GM08714 (cell line): Measurements from ENCODE around the gene AGPS.

Experiments
- H3K4me3 ChIP-seq: fragments of 200-500 bp; sonication (Bioruptor generic); 2 replicates; pipeline ENCODE4 v1.5.1; 2014; ENCODE audit warnings: mild to moderate bottlenecking, low read length, inconsistent platforms
- ZNF274 ChIP-seq: IDR thresholded peaks from 2 replicates; pipeline ENCODE4 v1.6.1; 2012; ENCODE audit warnings: mild to moderate bottlenecking, low read depth, low read length

AGPS gene

DNA sequence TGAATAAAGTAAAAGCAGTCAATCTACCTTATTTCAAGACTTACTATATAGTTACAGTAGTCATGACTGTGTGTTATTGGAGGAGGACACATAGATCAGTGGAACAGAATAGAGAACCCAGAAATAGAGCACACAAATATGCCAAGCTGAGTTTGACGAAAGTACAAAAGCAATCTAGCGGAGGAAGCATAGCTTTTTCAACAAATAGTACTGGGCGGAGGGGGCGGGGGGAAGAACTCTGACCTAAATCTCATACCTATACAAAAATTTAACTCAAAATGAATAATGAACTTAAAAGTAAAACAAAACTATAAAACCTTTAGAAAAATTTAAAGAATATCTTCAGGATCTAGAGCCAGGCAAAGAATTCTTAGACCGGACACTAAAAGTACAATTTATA is 139.1 kb downstream of the AGPS start:
- H3K4me3 ChIP-seq, result no peak overlapping the region
- TF ChIP-seq ZNF274, result no peak

DNA sequence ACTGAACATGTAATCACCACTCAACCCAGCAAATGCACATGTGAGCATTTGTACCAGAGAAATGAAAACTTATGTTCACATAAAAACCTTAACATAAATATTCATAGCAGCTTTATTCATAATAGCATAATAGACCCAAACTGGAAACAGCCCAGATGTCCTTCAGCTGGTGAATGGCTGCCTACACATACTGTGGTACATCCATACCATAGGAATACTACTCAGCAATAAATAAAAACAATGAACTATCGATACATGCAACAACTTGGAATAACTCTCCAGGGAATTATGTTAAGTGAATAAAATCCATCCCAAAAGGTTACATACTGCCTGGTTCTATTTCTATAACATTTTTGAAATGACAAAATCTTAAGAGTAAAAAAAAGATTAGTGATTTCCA is 140.0 kb downstream of the AGPS start:
- no peak overlapping the region for H3K4me3 ChIP-seq

DNA sequence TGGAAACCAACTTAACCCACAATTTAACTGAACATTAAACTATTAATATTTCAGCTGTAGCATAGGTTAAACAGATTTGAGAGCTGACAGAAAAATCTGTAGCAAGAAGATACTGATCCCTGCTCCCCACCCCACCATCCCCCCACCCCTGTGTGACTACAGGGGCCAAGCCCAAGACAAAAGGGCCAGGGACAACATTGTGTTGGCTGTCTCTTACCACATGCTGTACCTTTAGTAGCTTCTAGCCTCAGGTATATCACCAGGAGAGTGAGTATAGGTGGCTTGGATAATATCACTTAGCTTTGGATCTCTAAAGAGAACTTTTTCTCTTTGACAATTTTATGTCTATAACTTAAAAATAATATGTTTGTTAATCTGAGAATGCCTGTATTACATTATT is 140.7 kb downstream of the AGPS start:
- no peak overlapping the region for H3K4me3 ChIP-seq
- TF ChIP-seq ZNF274, result no peak

More for the DNA sequence above, 140.0 kb downstream of the AGPS start:
- no peak for TF ChIP-seq ZNF274

DNA sequence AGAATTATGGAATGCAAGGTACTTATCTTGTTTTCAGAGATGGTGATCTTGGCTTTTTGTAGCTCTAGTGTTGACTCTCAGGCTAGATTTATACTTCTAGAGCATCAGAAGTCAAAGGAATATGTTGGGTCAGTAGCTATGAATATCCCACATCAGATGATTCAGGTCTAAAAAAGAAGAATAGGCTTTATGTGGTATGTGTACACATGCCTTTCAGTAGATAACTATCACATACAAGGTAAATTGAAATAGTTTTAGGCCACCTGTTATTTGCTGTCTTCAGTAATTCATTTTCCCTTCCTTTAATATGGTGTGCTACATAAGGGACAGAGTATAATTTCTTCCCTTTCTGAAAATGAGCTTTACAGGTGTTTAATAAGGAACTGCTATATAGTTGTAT is 142.4 kb downstream of the AGPS start:
- TF ChIP-seq ZNF274, result no peak
- H3K4me3 ChIP-seq, result no peak overlapping the region

DNA sequence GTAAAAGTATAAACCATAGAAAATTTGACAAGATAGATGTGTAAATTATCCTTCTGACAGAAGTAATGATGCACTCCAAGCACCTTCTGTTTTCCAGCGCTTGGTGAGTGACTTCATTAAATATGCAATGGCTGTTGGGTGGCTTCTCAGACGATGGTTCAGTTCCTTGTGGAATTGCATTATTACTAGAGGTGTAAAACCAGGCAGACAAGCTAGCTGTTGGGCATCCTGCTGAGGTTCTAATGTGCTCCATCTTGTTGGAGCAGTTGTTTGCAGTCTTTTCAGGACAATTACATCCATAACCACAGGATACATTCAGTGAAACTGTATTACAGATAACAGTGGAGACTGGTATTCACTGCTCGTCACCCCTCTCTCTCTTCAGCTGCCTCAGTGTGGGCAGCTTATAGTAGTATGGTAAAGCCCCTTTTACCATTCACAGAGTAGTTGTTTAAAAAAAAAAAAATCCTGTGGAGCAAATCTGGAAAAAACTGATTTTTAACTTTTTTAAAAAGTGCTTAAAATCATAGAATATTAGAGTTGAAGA is 143.5 kb downstream of the AGPS start:
- no peak for TF ChIP-seq ZNF274
- no peak overlapping the region for H3K4me3 ChIP-seq

DNA sequence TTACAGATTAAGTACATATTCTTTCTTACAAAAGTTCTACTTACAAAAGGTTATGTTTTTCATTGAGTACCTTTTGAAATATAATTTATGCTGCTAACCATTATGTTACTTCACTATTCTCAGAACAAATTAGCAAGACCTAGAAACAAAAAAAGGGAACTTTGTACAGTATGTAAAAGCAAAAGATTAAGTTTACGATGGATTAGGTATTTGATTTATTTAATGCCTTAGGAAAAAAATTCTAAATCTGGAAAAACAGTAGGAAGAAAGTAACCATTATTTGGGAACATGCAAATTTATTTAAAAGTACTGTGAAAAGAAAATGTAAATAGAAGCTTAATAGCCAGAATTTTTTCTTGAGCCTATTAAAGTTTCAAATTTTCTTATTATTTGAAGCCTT is 144.6 kb downstream of the AGPS start:
- no peak overlapping the region for H3K4me3 ChIP-seq
- TF ChIP-seq ZNF274, result no peak

DNA sequence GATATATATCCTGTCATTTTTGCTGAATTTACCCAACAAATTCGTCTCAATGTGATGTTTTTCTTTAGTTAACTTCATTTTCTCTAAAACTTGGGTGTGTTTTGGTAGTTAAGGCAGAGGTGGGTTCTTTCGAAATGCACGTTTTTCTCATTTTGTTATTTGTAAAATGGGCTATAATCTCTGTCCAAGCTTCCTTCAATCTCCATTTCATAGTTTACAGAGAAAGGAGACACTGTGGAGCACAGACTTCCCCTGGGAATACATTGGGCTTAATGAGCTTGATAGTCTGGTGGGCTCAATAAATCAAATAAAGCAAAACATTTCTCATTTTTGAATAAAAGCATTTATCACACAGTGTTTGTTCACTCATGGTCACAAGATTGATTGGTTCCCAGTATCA is 145.1 kb downstream of the AGPS start:
- no peak overlapping the region for H3K4me3 ChIP-seq
- no peak for TF ChIP-seq ZNF274

DNA sequence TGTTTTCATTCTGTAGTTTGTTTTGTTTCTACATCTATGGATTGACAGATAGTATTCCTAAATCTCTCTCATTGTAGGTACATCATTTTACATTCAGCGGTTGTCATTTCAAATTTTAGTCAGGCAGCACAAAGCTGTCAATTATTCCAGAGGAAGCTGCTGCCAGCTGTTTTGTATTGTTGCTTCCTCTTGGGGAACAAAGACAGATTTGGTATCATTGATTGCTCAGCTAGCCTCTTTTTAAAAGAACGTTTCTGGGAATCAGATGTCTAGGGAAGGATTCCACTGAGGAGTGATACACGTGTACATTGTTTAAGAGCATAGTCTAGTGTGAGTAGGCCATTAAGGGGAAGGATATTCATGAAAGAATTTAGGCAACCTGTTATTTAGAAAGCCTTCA is 145.8 kb downstream of the AGPS start:
- no peak for TF ChIP-seq ZNF274
- no peak overlapping the region for H3K4me3 ChIP-seq

DNA sequence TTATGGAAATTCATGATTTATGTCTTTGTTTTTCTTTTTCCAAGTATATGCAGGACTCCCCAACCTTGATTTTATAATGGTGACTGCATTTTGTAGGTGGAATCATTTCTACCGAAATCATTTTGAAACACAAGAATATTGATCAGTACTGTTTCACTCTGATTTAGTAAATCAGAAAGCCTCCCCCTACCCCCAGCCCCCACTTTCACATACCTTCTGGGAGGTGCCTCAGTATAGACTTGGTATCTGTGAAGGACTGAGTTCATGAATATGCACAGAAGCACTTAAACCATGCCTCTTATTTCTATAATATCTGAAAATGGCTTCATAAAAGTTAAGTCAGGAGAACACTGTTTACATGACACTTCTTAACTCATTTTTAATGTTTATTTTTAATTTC is 147.7 kb downstream of the AGPS start:
- H3K4me3 ChIP-seq, result no peak overlapping the region
- TF ChIP-seq ZNF274, result no peak

DNA sequence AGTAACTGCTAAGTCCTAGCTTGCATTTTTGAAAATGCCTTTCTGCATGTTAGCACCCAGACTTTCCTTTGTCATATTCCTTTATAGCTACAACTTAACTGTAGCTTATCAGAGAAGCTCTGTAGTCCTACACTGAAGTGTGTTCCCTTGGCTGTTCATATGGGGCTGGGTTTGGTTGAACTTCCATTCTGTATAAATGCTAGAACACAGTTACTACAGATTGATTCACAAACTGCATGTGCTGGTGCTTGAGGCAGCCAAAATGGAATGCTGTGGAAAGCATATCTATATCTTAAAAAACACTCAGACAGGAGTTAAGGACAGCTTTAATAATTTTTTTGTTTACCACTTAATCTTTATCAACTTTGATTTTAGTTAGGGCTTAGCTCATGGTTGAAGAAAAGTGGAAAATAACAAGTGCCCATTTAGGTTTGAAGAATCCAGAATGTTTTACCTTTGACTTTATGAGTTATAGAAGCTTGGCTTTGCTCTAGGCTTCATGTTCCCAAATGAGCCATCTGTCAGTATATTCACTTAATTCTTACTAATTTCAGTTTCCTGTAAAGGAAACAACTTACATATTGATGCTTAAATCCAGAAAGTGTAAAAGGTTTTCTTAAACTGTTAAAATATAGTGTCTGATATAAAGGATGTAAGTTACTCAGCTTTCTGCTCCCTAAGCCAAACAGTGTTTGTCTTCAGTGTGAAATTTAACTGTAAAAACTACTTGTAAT is 148.9 kb downstream of the AGPS start:
- no peak overlapping the region for H3K4me3 ChIP-seq
- TF ChIP-seq ZNF274, result no peak

DNA sequence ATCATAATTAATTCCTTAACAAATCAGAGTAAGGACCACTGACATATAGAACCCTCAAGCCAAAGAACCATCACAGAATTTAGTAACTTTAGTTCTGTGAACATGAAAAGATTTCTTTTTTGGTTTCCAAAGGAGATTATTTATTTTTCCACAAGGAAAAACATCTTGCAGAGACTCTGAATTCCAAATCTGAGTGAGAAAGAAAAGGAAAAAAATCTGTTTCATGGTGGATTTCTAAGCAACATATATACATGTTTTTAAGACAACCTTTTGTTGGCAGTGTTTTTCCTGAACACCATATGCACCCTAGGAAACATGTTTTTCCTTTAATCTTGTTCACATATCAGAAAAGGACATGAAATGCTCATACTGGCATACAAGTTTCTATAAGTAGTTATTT is 149.8 kb downstream of the AGPS start:
- no peak overlapping the region for H3K4me3 ChIP-seq
- no peak for TF ChIP-seq ZNF274

DNA sequence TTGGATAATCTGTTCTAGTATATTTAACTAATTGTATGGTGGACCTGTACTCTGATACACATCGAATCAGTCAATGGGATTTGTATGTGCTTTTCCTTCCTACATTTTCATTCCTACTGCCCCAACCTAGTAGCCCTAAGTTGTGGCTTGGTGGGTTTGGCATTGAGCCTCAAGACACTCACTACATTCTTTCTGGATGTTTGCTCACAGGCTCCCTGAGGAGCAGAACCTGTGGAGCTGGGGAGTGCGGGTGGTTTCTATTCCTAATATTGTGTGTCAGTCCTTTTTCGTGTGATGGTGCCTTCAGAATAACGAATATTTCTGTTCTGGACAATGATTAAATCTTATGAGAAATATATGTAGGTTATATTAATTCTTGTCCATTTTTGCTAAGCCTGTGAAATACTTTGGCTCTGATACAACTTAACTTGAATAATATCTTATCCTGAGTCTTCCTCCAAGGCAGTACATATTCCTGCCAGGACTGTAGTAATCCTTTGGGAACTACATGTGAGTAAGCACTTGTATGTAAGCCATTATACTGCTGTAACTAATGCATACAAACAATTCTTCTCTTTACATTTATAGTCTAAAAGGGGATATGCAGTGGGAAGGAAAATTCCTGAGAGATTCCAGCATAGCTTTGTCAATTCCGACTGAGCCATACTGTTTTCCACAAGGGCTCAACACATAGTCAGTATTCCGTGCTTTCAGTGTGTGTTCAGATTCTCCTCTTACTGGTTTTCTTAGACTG is 150.6 kb downstream of the AGPS start:
- H3K4me3 ChIP-seq, result no peak overlapping the region
- no peak for TF ChIP-seq ZNF274

DNA sequence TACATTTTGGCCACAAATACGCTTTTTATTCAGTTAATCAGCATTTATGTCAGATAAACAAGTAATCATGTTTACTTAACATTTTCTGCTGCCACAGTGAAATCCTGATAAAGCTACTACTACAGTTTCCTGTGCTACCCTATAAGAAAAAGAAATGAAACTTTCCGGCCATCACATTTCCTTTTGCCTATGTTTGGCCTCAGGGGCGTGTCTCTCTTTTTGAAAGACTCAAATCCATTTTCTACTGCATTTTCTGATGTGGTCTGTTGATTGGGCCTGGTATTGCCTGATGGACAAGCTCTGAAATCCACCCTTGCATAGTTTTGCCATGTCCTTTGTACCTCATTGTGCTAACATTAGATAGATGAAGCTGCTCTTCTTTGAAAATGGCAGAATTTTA is 152.6 kb downstream of the AGPS start:
- no peak overlapping the region for H3K4me3 ChIP-seq
- no peak for TF ChIP-seq ZNF274

DNA sequence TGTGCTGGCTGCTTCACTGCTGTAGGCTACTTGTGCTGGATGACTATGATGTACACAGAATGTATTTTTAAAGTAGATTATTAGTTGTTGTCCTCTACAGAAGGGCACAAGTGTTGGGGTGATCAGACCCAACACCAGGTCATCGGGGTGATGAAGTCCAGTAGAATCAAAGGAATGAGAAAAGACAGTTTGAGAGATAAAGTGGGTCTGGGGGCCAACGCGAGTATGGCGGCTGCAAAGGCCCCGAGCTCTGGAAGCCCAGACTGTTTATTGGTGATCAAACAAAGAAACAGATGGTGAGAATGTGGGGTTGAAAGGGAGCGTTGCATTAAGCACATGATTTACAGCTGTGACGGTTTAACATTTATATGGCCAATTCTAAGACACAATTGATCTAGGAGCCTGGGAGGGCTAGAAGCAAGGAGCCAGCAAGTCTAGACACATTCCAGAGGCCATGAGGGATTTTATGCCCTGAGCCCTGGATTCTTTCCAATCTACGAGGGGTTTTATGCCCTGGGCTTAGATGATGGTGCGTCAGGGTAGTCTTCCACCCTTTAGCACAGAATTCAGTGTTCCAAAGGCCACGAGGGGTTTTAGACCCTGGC is 153.5 kb downstream of the AGPS start:
- no peak overlapping the region; the same call in 1 of the 2 replicates for H3K4me3 ChIP-seq

DNA sequence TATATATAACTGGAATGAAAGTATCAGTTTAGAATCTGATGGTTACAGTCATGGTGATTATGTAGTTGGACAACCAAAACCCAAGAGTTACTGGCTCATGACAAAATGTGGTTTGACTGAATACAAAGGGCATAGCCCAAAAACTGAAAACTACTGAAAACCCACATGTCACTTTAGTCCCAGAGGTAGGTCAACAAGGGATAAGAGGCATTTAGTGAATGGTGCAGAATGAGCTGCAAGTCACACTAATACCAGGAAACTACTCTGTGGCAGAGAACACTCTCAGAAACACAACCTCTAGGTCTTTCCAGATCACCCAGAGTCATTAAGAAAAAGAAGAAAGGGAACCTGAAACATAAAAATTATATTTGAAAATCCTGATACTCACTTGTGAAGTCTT is 154.5 kb downstream of the AGPS start:
- H3K4me3 ChIP-seq, result no peak overlapping the region
- no peak for TF ChIP-seq ZNF274

More for the DNA sequence above, 153.5 kb downstream of the AGPS start:
- no peak for TF ChIP-seq ZNF274
